CD4-positive, CD25-positive, alpha-beta regulatory T cell (primary cell): ENCODE results near the gene ZNF605. TPM values are rescaled to one million over a fixed set of nuclear protein-coding genes. Genes with fewer than 3 reads are reported as not detected.
A peak's percentile ranks its signal among the peaks of the same experiment; 100 is the strongest.

Source experiments
- ATAC-seq, 2 donors: fragments of 150-1000 bp; cut with Tn5 transposase; one replicate each; pipeline ENCODE4 v1.10.0; 2021; ENCODE audit warnings: low read depth in 2 of 2, moderate number of reproducible peaks in 2 of 2, moderate library complexity in 1 of 2
- DNase-seq, 3 donors: peaks; one replicate each; pipeline versions ENCODE4 v3.0.0 to v3.0.0-alpha.2; 2012 to 2022; ENCODE audit warnings: mixed read lengths in 1 of 3
- H3K27ac ChIP-seq: one replicate; pipeline ENCODE4 v1.7.0; 2013; ENCODE audit warnings: mild to moderate bottlenecking, low read length; ENCODE audit not compliant: insufficient read depth, poor library complexity, severe bottlenecking
- H3K27me3 ChIP-seq: one replicate; pipeline ENCODE4 v1.7.0; 2013; ENCODE audit warnings: low read length; ENCODE audit not compliant: control insufficient read depth, insufficient read depth
- H3K36me3 ChIP-seq: one replicate; pipeline ENCODE4 v1.7.0; 2013; ENCODE audit warnings: mild to moderate bottlenecking, low read length, moderate library complexity; ENCODE audit not compliant: control insufficient read depth, insufficient read depth
- H3K4me1 ChIP-seq: 2 replicates; pipeline ENCODE4 v1.7.0; 2013; ENCODE audit warnings: mild to moderate bottlenecking, low read length; ENCODE audit not compliant: insufficient read depth, control insufficient read depth, poor library complexity, severe bottlenecking
- H3K4me3 ChIP-seq: one replicate; pipeline ENCODE4 v1.7.0; 2013; ENCODE audit warnings: low read depth, mild to moderate bottlenecking, low read length, moderate library complexity
- H3K9me3 ChIP-seq, 2 experiments: 1 replicate in 1 of 2; 2 replicates in 1 of 2; pipeline ENCODE4 v1.7.0; 2013; ENCODE audit warnings: low read length in 2 of 2, mild to moderate bottlenecking in 1 of 2, moderate library complexity in 1 of 2; ENCODE audit not compliant: control insufficient read depth in 2 of 2
- H3K27ac Mint-ChIP-seq, 3 donors: one replicate each; pipeline ENCODE4 v1.8.0; 2020 to 2022; ENCODE audit warnings: mild to moderate bottlenecking in 3 of 3, mixed read lengths in 3 of 3, moderate library complexity in 2 of 3
- H3K27me3 Mint-ChIP-seq: one replicate; pipeline ENCODE4 v1.8.0; 2022; ENCODE audit warnings: mild to moderate bottlenecking, mixed read lengths
- H3K36me3 Mint-ChIP-seq: one replicate; pipeline ENCODE4 v1.8.0; 2020; ENCODE audit warnings: mixed read lengths
- H3K4me1 Mint-ChIP-seq, 4 donors: one replicate each; pipeline ENCODE4 v1.8.0; 2020 to 2022; ENCODE audit warnings: mixed read lengths in 4 of 4, mild to moderate bottlenecking in 1 of 4
- H3K4me3 Mint-ChIP-seq, 4 donors: one replicate each; pipeline ENCODE4 v1.8.0; 2020 to 2022; ENCODE audit warnings: mild to moderate bottlenecking in 4 of 4, mixed read lengths in 4 of 4, moderate library complexity in 3 of 4
- H3K9me3 Mint-ChIP-seq, 7 donors: one replicate each; pipeline ENCODE4 v1.8.0; 2020 to 2022; ENCODE audit warnings: mixed read lengths in 7 of 7, mild to moderate bottlenecking in 3 of 7, moderate library complexity in 2 of 7
- polyA plus RNA-seq, 4 donors: library from polyadenylated mRNA; unstranded; fragments of 300-500 nt; fragmentation: Illumina TruSeq; gene quantifications; one replicate each; pipeline ENCODE4 v1.2.3, GENCODE V29; 2021
- total RNA-seq: library from RNA; stranded (reverse); gene quantifications from one replicate; pipeline ENCODE4 v1.2.3, GENCODE V29; 2022

ZNF605 gene
- total and polyA plus RNA-seq, 5 donors from 2014 or later: 0.83 to 3.1 (median 2.0) TPM

DNA sequence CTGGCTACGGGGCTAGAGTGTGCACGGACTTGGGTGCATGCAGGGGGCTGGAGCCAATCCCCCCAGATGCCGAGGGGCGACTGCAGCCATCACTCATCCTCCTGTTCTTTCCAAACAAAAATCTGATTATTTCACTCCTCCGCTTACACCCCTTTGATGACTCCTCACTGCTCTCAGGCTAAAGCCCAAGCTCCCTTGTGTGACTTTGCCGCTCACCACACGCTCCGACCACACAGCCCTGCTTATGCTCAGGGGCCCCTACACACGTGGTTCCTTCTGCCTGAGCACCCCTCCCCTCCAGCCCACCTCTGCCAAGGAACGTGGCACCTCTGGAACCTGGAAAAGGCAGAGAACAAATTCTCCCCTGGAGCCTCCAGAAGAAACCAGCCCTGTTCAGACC, 82.4 kb downstream of the ZNF605 start:
- Mint-ChIP-seq H3K27me3 (no peaks in the 10 kb centered on the region), H3K9me3 (no peaks in the 10 kb centered on the region), H3K4me3 (no peak overlapping the region), H3K4me1 (peaks cover 0 to 20% (median 4%) of the 10 kb centered on the region in 4 donors), H3K27ac (peak overlapping the region in 1 of 3 donors; percentile 42), H3K36me3 (peaks cover 22% of the 10 kb centered on the region)
- DNase-seq (no peak), ATAC-seq (no peak)
- Histone ChIP-seq H3K9me3 (no peaks in the 10 kb centered on the region), H3K27ac (no peak overlapping the region), H3K36me3 (peaks cover 67% of the 10 kb centered on the region), H3K27me3 (no peaks in the 10 kb centered on the region), H3K4me1 (peaks cover 7% of the 10 kb centered on the region), H3K4me3 (no peak overlapping the region)

DNA sequence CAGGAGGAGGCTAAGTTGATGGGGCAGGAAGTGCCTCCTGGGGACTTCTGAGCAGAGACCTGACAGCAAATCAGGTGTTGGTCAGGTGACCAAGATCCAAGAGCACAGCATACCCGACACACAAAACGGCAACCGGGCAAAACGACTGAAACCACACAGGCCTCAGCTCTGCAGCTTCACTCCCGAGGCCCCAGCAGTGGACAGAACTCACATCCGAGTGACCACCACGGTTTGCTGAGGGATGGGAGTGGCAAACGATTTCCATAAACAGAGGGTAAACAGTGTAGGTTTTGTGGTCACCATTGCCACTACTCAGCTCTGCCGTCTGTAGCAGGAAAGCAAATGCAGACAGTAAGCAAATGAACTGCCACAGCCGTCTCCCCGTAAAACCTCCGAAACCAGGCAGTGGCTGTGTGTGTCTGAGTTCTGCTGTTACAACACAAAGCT, 83.1 kb downstream of the ZNF605 start:
- H3K4me3 Mint-ChIP-seq: peak overlapping the region in 1 of 4 donors; percentile 38
- Histone ChIP-seq H3K4me3 (no peak overlapping the region), H3K27ac (peak overlapping the region; percentile 34), H3K36me3 (peaks cover 67% of the 10 kb centered on the region), H3K27me3 (no peaks in the 10 kb centered on the region), H3K4me1 (peaks cover 7% of the 10 kb centered on the region), H3K9me3 (no peaks in the 10 kb centered on the region)
- H3K36me3 Mint-ChIP-seq: peaks cover 27% of the 10 kb centered on the region
- H3K4me1 Mint-ChIP-seq: peaks cover 0 to 20% (median 4%) of the 10 kb centered on the region in 4 donors
- peak in 1 of 3 donors; percentile 56 for DNase-seq
- no peaks in the 10 kb centered on the region for H3K9me3 Mint-ChIP-seq
- peak overlapping the region in 2 of 3 donors; percentile 52 to 87 for H3K27ac Mint-ChIP-seq
- H3K27me3 Mint-ChIP-seq: no peaks in the 10 kb centered on the region
- peak; percentile 53 to 63 for ATAC-seq

DNA sequence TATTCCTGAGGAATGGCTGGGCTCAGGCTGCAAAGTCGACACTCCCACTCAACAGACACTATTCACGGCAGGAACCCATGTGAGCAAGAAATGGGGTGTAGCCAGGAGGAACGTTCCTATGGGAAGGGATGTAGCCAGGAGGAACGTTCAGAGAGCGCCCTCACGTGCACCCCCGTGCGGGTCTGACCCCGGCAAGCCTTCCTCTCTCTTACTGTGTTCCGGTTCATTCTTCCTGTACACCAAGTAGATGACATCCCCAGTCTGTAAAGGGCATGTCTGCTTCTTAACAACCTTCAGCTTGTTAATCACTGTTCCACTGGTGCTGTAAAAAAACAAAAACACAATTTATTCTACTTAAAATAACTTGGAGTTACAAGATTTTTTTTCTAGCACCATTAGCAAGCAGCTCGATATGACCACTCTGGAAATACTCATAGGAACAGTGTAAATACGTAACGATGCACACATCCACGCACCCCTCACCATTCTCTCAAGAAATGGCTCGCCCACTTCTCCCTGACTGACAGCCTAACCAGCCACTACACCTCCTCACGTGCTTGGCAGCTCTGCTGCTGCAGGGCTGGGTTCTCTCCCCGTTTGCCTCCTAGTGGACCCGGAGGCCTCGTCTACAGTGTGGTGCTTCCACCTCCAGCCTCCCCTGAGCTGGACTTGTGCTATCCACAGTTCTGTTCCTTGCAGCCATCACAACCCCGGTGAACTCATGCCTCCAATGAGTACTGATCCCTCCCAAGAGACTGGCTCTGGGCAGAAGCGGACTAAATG, 83.8 kb downstream of the ZNF605 start:
- H3K27ac Mint-ChIP-seq: peak overlapping the region in 2 of 3 donors; percentile 82 to 87
- H3K36me3 ChIP-seq: peaks cover 69% of the 10 kb centered on the region
- no peak overlapping the region for H3K4me3 ChIP-seq
- H3K36me3 Mint-ChIP-seq: peaks cover 32% of the 10 kb centered on the region
- no peaks in the 10 kb centered on the region for H3K27me3 ChIP-seq
- no peaks in the 10 kb centered on the region for H3K9me3 Mint-ChIP-seq
- H3K4me1 ChIP-seq: peaks cover 12% of the 10 kb centered on the region
- DNase-seq (no peak), ATAC-seq (no peak)
- peak overlapping the region; percentile 34 for H3K27ac ChIP-seq
- peaks cover 0 to 23% (median 5%) of the 10 kb centered on the region in 4 donors for H3K4me1 Mint-ChIP-seq
- no peaks in the 10 kb centered on the region for H3K27me3 Mint-ChIP-seq
- H3K4me3 Mint-ChIP-seq: peak overlapping the region in 1 of 4 donors; percentile 1
- H3K9me3 ChIP-seq: no peaks in the 10 kb centered on the region

DNA sequence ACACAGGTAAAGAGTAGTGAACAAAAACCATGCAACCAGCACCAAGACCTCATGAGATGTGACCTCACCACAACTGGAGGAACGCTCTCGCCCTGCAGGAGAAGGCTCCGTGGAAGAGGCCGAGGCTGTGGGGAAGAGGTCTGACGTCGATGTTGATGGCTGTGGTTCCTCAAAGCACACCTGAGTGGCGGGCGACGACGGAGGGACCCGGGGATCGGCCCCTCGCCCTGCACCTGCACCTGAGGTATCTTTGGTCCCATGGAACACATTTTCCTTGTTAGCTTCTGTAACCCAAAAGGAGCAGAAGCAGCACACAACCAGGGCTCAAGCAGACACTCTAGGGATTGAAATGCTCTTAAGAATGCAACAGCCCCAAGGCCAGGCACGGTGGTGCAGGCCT, 86.6 kb downstream of the ZNF605 start:
- Histone ChIP-seq H3K36me3 (peaks cover 59% of the 10 kb centered on the region), H3K9me3 (no peaks in the 10 kb centered on the region), H3K27ac (no peak overlapping the region), H3K4me3 (no peak overlapping the region), H3K4me1 (peaks cover 12% of the 10 kb centered on the region), H3K27me3 (no peaks in the 10 kb centered on the region)
- H3K27me3 Mint-ChIP-seq: no peaks in the 10 kb centered on the region
- H3K36me3 Mint-ChIP-seq: peaks cover 38% of the 10 kb centered on the region
- peaks cover 0 to 31% (median 7%) of the 10 kb centered on the region in 4 donors for H3K4me1 Mint-ChIP-seq
- H3K9me3 Mint-ChIP-seq: no peaks in the 10 kb centered on the region
- no peak overlapping the region for H3K4me3 Mint-ChIP-seq
- ATAC-seq (no peak), DNase-seq (no peak)
- no peak overlapping the region for H3K27ac Mint-ChIP-seq

Other genes starting within 250 kb of the ZNF605 start
- 25.3 TPM for gene PGAM5, start 245.5 kb downstream of the ZNF605 start, total RNA-seq
- 10 to 100 TPM; 17.5 to 19.6 (median 19.3) TPM for gene PGAM5, start 245.5 kb downstream of the ZNF605 start, polyA plus RNA-seq
- gene ANKLE2, start 194.5 kb downstream of the ZNF605 start, total RNA-seq: 91.6 TPM
- gene ANKLE2, start 194.5 kb downstream of the ZNF605 start, polyA plus RNA-seq: 10 to 100 TPM; 20.5 to 25.9 (median 25.3) TPM
- 46.4 TPM for gene GOLGA3, start 127.4 kb downstream of the ZNF605 start, total RNA-seq
- gene GOLGA3, start 127.4 kb downstream of the ZNF605 start, polyA plus RNA-seq: 1 to 10 TPM; 2.0 to 7.8 (median 3.6) TPM
- gene CHFR, start 68.7 kb downstream of the ZNF605 start, total RNA-seq: 118 TPM
- 10 to 100 TPM; 24.3 to 43.3 (median 37.4) TPM for gene CHFR, start 68.7 kb downstream of the ZNF605 start, polyA plus RNA-seq
- 29.6 TPM for gene ZNF26, start 30.1 kb upstream of the ZNF605 start, total RNA-seq
- 10 to 100 TPM in 2 of 4 donors, 1 to 10 TPM in 2; 6.9 to 16.2 (median 12.3) TPM for gene ZNF26, start 30.1 kb upstream of the ZNF605 start, polyA plus RNA-seq
- 20.2 TPM for gene ZNF84, start 81.2 kb upstream of the ZNF605 start, total RNA-seq
- gene ZNF84, start 81.2 kb upstream of the ZNF605 start, polyA plus RNA-seq: 10 to 100 TPM; 11.6 to 16.5 (median 14.0) TPM
- gene ZNF140, start 124.6 kb upstream of the ZNF605 start, total RNA-seq: 12.7 TPM
- gene ZNF140, start 124.6 kb upstream of the ZNF605 start, polyA plus RNA-seq: 10 to 100 TPM; 26.0 to 31.7 (median 28.1) TPM
- gene ZNF891, start 174.0 kb upstream of the ZNF605 start, total RNA-seq: 3.0 TPM
- under 1 TPM; 0.29 to 0.75 (median 0.48) TPM for gene ZNF891, start 174.0 kb upstream of the ZNF605 start, polyA plus RNA-seq
- 24.2 TPM for gene ZNF10, start 174.3 kb upstream of the ZNF605 start, total RNA-seq
- 10 to 100 TPM in 2 of 4 donors, 1 to 10 TPM in 2; 4.8 to 15.0 (median 10.9) TPM for gene ZNF10, start 174.3 kb upstream of the ZNF605 start, polyA plus RNA-seq
- gene ZNF268, start 225.2 kb upstream of the ZNF605 start, total RNA-seq: 8.0 TPM
- 10 to 100 TPM in 3 of 4 donors, 1 to 10 TPM in 1; 9.2 to 21.1 (median 16.3) TPM for gene ZNF268, start 225.2 kb upstream of the ZNF605 start, polyA plus RNA-seq